Muscle of arm (tissue), 14 donors: Measurements from ENCODE around the gene TRIM69. TPM values are rescaled to one million over a fixed set of nuclear protein-coding genes. Genes with fewer than 3 reads are reported as not detected.
A peak's percentile ranks its signal among the peaks of the same experiment; 100 is the strongest.
"Not testable (repeated sequence)": the region's sequence is repeated elsewhere in the genome, so short reads cannot be mapped to it uniquely, and the experiment has no call there.

Experiments used
- DNase-seq: peaks from one replicate; pipeline ENCODE4 v3.0.0-alpha.2; 2013
- long read RNA-seq, 11 donors: transcript quantifications; one replicate each; lab custom pipeline, GENCODE V29; 2026
- polyA plus RNA-seq, 12 donors: library from polyadenylated mRNA; unstranded; fragments of 120-200 nt; gene quantifications; one replicate each; pipeline ENCODE4 v1.2.1, GENCODE V29; 2013; ENCODE audit not compliant: insufficient read length in 12 of 12

Gene TRIM69, protein sequence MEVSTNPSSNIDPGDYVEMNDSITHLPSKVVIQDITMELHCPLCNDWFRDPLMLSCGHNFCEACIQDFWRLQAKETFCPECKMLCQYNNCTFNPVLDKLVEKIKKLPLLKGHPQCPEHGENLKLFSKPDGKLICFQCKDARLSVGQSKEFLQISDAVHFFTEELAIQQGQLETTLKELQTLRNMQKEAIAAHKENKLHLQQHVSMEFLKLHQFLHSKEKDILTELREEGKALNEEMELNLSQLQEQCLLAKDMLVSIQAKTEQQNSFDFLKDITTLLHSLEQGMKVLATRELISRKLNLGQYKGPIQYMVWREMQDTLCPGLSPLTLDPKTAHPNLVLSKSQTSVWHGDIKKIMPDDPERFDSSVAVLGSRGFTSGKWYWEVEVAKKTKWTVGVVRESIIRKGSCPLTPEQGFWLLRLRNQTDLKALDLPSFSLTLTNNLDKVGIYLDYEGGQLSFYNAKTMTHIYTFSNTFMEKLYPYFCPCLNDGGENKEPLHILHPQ
- 10 to 100 TPM in 11 of 12 donors, not detected in 1; 15.5 to 29.4 (median 24.7) TPM for polyA plus RNA-seq
- long read RNA-seq, donor 1, transcript TRIM69-207 (2 exons, 3,190 nt): major isoform, 10 of 10 reads
- long read RNA-seq, donor 1, partial matches to known transcripts: 0 of 10 reads
- long read RNA-seq, donor 1, other reads (novel, unspliced or antisense): 0 of 10 reads
- long read RNA-seq, donor 2, transcript TRIM69-207 (2 exons, 3,190 nt): major isoform, 8 of 8 reads
- long read RNA-seq, donor 2, partial matches to known transcripts: 0 of 8 reads
- long read RNA-seq, donor 2, other reads (novel, unspliced or antisense): 0 of 8 reads
- long read RNA-seq, donor 3, transcript TRIM69-207 (2 exons, 3,190 nt): major isoform, 7 of 7 reads
- long read RNA-seq, donor 3, partial matches to known transcripts: 0 of 7 reads
- long read RNA-seq, donor 3, other reads (novel, unspliced or antisense): 0 of 7 reads
- long read RNA-seq, donor 4, partial matches to known transcripts: 0 of 4 reads
- long read RNA-seq, donor 4, other reads (novel, unspliced or antisense): 0 of 4 reads
- long read RNA-seq, donor 5, transcript TRIM69-207 (2 exons, 3,190 nt): major isoform, 13 of 13 reads
- long read RNA-seq, donor 5, partial matches to known transcripts: 0 of 13 reads
- long read RNA-seq, donor 5, other reads (novel, unspliced or antisense): 0 of 13 reads
- long read RNA-seq, donor 6, partial matches to known transcripts: 0 of 3 reads
- long read RNA-seq, donor 6, other reads (novel, unspliced or antisense): 0 of 3 reads
- long read RNA-seq, donor 7, transcript TRIM69-207 (2 exons, 3,190 nt): major isoform, 7 of 7 reads
- long read RNA-seq, donor 7, partial matches to known transcripts: 0 of 7 reads
- long read RNA-seq, donor 7, other reads (novel, unspliced or antisense): 0 of 7 reads
- long read RNA-seq, donor 8, transcript TRIM69-207 (2 exons, 3,190 nt): major isoform, 16 of 16 reads
- long read RNA-seq, donor 8, partial matches to known transcripts: 0 of 16 reads
- long read RNA-seq, donor 8, other reads (novel, unspliced or antisense): 0 of 16 reads
- long read RNA-seq, donor 9, transcript TRIM69-207 (2 exons, 3,190 nt): major isoform, 6 of 6 reads
- long read RNA-seq, donor 9, partial matches to known transcripts: 0 of 6 reads
- long read RNA-seq, donor 9, other reads (novel, unspliced or antisense): 0 of 6 reads
- long read RNA-seq, donor 10, transcript TRIM69-207 (2 exons, 3,190 nt): major isoform, 5 of 6 reads
- long read RNA-seq, donor 10, partial matches to known transcripts: 0 of 6 reads
- long read RNA-seq, donor 10, other reads (novel, unspliced or antisense): 0 of 6 reads
- long read RNA-seq, donor 11, transcript TRIM69-207 (2 exons, 3,190 nt): major isoform, 8 of 8 reads
- long read RNA-seq, donor 11, partial matches to known transcripts: 0 of 8 reads
- long read RNA-seq, donor 11, other reads (novel, unspliced or antisense): 0 of 8 reads

DNA sequence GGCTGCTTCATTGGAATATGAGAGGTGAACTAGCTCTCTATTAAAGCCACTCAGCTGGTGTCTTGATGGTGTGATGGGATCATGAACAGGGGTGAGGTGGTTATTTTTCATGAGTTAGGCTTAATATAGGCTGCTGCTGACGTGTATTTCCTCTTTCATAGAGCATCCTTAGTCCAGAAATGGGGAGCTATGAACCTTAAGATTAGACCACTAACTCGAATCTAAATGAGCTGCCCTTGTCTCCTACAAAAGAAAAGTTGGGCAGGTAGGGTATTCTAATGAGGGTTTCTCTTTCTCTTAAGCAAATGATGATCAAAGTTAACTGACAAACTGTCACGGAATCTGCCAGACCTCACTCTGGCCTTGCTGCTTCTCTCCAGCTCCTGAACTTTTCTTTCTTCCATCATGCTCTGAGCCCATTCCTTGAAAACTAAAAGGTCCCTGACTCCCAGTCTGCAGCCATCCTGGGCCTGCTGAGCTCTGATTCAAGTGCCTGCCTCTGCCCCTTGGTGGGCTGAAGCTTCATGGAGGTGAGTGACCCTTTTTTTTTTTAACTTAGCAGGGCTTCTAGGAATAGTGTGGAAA, at the start of gene TRIM69:
TSS of gene TRIM69 (plus strand) at position 348 of the 585 bp plus-strand sequence. CDS start at position 525, 177 bp downstream.
- no peak for DNase-seq

DNA sequence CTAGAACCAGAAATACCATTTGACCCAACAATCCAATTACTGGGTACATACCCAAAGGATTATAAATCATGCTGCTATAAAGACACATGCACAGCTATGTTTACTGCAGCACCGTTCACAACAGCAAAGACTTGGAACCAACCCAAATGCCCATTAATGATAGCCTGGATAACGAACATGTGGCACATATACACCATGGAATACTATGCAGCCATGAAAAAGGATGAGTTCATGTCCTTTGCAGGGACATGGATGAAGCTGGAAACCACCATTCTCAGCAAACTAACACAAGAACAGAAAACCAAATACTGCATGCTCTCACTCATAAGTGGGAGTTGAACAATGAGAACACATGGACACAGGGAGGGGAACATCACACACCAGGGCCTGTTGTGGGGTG, 47.0 kb upstream of the TRIM69 start:
- DNase-seq: not testable (repeated sequence)

DNA sequence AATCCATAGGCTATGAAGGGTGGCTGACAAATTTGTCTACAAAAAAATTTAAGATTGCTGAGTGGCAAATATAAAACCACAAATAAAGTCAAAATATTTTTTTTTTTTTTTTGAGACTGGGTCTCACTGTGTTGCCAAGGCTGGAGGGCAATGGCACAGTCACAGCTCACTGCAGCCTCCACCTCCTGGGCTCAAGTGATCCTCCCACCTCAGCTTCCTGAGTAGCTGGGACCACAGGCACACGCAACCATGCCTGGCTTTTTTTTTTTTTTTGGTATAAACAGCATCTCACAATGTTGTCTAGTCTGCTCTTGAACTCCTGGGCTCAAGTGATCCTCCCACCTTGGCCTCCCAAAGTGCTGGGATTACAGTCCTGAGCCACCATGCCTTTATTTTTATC, 46.1 kb upstream of the TRIM69 start:
- not testable (repeated sequence) for DNase-seq

DNA sequence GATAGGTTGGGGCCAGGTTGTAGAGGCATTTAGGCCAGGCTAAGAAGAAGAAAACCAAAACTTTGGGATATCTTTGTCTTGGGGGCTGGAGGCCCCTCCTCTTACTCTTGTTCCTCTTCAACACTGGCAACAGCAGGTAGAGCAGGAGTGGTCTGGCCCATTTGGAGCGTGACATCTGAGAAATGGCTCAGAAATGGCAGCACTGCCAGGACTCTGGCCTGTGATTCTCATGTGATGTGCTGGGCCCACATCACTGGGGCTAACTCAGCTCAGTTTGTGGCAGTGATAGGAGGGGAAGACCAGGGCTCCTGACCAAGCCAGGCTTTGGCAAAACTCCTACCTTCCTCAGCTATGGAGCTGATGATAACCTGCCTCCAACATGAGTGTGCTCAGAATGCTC, 43.7 kb upstream of the TRIM69 start:
- DNase-seq: no peak

DNA sequence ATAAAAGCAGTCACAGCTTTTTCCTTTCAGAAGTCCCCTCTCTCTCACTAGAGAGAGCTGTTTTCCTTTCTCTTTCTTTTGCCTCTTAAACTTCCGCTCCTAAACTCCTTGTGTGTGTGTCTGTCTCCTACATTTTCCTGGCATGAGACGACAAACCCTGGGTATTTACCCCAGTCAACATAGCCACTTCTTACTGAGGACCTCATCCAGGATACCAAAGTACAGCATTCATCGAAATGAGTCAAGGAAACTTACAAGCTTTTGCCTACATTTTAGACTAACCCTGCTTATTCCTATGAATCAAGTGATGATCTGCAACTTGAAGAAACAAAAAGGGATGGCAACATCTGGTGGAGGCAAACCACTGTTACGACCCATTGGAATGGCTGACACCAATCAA, 41.9 kb upstream of the TRIM69 start:
- no peak for DNase-seq

DNA sequence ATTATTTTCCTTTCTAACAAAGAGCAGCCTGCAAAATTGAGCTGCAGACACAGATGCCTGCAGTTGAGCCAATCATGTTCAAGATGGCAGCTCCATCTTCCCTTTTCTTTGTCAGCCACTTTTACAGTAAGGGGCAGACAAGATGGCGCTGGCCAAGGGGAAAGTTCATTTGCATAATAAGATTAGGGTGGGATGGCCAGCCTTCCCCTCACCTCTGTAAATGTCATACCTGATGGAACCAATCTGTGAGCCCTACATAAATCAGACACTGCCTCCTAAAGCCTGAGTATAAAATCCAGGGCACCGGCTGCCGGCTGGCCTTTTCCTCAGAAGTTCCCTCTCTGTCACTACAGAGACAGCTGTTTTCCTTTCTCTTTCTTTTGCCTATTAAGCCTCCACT, 41.0 kb upstream of the TRIM69 start:
- DNase-seq: no peak

DNA sequence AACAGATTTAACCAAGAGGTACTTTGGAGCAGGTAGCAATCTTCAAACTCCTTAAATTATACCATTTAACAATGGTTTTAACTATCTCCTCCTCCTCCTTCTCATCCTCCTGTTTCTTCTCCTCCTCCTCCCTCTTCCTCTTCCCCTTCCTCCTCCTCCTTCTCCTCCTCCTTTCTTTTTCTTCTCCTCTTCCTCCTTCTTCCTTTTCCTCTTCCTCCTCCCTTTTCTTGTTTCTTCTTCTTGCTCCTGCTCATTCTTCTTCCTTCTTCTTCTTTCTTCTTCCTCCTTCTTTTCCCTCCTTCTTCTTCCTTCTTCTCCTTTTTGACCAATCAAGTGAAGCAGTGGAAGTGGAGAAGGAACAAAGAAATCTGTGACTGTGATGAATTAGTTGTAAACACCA, 39.3 kb upstream of the TRIM69 start:
- no peak for DNase-seq

DNA sequence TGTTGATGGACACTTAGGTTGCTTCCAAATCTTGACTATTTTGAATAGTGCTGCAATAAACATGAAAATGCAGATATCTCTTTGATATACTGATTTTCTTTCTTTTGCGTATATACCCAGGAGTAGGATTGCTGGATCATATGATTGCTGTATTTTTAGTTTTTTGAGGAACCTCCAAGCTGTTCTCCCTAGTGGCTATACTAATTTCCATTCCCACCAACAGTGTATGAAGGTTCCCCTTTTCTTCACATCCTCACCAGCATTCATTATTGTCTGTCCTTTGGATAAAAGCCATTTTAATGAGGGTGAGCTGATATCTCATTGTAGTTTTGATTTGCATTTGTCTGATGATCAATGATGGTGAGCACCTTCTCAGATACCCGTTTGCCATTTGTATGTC, 37.7 kb upstream of the TRIM69 start:
- DNase-seq: no peak

DNA sequence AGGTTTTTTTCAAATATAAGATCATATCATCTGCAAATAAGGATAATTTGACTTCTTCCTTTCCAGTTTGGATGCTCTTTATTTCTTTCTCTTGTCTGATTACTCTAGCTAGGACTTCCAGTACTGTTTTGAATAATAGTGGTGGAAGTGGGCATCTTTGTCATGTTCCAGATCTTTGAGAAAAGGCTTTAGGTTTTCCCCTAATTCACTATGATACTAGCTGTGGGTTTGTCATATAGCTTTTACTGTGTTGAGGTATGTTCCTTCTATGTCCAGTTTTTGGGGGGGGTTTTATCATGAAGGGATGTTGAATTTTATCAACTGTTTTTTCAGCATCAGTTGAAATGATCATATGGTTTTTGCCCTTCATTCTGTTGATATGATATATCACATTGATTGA, 35.7 kb upstream of the TRIM69 start:
- not testable (repeated sequence) for DNase-seq

DNA sequence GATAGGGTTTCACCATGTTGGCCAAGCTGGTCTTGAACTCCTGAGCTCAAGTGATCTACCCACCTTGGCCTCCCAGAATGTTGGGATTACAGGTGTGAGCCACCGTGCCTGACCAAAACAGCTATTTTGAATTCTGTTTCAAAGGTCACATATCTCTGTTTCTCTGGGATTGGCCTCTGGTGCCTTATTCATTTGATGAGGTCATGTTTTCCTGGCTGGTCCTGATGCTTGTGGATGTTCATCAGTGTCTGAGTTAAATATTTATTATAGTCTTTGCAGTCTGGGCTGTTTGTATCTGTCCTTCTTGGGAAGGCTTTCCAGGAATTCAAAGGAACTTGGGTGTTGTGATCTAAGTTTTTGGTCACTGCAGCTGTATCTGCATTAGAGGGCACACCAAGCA, 30.3 kb upstream of the TRIM69 start:
- DNase-seq: no peak

DNA sequence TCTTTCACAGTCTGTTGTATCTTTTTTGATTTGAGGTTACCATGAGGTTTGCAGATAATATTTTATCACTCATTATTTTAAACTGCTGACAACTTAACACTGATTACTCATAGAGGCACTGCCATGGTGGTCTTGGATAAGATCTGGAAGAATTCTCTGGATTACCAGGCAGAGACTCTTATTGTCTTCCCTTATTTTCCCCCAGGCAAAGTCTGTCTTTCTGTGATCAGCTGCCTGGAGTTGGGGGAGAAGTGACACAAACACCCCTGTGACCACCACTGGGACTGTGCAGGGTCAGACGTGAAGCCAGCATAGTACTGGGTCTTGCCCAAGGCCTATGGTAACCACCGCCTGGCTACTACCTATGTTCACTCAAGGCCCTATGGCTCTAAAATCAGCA, 29.9 kb upstream of the TRIM69 start:
- DNase-seq: no peak

DNA sequence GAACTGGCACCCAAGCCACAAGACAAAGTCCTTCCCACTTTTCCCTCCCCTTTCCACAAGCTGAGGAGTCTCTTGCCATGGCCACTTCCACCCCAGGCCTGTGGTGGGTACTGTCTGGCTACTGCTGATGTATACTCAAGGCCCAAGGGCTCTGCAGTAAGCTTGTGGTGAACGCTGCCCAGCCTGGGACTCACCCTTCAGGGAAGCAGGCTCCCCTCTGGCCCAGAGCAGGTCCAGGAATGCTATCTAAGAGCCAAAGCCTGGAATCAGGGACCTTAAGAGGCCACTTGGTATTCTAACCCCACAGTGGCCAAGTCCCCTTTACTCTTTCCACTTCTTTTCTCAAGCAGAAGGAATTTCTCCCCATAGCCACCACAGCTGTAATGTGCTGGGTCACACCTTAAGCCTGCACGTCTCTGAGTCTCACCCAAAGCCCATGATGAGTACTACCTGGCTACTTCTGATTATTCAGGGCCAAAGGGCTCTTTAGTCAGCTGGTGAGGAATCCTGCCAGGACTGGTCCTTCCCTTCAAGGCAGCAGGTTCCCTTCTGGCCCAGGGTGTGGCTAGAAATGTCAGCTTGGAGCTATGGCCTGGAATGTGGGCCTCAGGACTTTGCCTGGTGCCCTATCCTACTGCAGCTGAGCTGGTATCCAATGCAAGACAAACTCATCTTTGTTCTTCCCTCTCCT, 29.2 kb upstream of the TRIM69 start:
- no peak for DNase-seq

DNA sequence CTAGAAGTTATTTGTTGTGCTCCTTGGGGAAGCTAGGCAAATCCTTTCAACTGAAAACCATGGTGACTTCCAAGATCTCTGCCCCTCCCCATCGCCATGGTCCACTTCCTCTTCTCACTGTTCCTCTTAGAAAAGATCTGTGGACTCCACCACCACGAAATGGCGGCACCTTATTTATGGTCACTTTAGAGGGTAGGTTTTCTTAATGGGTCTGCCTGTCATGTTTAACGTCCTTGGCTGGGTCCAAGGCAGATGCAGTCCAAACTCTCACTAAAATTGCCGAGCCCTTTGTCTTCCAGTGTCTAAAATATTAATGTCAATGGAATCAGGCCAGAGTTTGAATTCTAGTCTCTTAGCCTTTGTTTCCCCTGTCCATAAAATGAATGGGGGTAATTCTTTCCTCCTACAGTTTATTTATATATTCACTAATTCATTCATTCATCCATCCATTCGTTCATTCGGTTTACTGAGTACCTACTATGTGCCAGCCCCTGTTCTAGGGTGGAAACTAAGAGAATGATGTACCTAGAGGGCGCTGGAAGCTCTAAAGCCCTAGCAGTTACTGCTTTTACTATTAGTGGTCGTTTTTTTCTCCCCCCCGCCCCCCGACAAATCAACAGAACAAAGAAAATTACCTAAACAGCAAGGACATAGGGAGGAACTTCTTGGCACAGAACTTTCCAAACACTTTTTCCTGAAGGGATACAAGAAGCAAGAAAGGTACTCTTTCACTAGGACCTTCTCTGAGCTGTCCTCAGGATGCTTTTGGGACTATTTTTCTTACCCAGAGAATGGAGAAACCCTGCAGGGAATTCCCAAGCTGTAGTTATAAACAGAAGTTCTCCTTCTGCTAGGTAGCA, 25.9 kb upstream of the TRIM69 start:
- peak; percentile 48 for DNase-seq

DNA sequence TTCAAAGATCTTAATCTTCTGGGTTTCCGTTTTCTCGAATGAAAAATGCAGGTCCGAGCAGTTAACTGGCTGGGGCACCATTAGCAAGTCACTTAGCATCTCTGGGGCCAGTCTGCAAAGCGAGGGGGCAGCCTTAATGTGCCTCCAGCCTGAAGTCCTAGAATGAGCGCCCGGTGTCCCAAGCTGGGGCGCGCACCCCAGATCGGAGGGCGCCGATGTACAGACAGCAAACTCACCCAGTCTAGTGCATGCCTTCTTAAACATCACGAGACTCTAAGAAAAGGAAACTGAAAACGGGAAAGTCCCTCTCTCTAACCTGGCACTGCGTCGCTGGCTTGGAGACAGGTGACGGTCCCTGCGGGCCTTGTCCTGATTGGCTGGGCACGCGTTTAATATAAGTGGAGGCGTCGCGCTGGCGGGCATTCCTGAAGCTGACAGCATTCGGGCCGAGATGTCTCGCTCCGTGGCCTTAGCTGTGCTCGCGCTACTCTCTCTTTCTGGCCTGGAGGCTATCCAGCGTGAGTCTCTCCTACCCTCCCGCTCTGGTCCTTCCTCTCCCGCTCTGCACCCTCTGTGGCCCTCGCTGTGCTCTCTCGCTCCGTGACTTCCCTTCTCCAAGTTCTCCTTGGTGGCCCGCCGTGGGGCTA, 25.1 kb upstream of the TRIM69 start, which contains the start of the genes B2M and PATL2:
TSS of gene B2M (plus strand) at position 422 of the 647 bp plus-strand sequence. CDS start at position 452, 30 bp downstream.
TSS of gene PATL2 (minus strand) at position 228 of the 647 bp plus-strand sequence. CDS start 34,833 bp downstream, outside the sequence.
- peak; percentile 97 for DNase-seq

DNA sequence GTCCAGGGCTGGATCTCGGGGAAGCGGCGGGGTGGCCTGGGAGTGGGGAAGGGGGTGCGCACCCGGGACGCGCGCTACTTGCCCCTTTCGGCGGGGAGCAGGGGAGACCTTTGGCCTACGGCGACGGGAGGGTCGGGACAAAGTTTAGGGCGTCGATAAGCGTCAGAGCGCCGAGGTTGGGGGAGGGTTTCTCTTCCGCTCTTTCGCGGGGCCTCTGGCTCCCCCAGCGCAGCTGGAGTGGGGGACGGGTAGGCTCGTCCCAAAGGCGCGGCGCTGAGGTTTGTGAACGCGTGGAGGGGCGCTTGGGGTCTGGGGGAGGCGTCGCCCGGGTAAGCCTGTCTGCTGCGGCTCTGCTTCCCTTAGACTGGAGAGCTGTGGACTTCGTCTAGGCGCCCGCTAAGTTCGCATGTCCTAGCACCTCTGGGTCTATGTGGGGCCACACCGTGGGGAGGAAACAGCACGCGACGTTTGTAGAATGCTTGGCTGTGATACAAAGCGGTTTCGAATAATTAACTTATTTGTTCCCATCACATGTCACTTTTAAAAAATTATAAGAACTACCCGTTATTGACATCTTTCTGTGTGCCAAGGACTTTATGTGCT, 24.5 kb upstream of the TRIM69 start:
- DNase-seq: peak; percentile 75

DNA sequence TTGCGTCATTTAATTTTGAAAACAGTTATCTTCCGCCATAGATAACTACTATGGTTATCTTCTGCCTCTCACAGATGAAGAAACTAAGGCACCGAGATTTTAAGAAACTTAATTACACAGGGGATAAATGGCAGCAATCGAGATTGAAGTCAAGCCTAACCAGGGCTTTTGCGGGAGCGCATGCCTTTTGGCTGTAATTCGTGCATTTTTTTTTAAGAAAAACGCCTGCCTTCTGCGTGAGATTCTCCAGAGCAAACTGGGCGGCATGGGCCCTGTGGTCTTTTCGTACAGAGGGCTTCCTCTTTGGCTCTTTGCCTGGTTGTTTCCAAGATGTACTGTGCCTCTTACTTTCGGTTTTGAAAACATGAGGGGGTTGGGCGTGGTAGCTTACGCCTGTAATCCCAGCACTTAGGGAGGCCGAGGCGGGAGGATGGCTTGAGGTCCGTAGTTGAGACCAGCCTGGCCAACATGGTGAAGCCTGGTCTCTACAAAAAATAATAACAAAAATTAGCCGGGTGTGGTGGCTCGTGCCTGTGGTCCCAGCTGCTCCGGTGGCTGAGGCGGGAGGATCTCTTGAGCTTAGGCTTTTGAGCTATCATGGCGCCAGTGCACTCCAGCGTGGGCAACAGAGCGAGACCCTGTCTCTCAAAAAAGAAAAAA, 23.9 kb upstream of the TRIM69 start:
- peak; percentile 81 for DNase-seq
